ENCODE measurements around the gene FTHL17.

DNA sequence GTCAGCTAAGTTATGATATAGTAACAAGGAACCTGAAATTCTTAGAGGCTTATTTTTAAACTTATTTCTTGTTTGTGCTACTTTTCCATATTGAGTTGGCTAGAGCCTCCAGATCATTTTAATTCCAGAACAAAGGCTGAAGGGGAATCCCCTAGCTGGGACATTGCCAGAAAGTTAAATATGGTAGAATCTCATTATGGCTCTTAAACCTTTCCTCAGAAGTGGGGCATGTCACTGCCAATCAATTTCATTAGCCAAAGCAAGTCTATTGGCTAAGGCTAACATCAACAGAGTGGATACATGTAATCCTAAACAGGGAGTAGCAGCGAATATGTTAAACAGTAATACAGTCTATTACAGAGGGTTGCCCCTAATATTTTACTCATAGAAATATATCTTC lies 47.0 kb downstream of the FTHL17 start:
- TF ChIP-seq POLR2AphosphoS5 (IDR thresholded peaks at IDR 0.05), result no peak
- TF ChIP-seq, protein P1, sequence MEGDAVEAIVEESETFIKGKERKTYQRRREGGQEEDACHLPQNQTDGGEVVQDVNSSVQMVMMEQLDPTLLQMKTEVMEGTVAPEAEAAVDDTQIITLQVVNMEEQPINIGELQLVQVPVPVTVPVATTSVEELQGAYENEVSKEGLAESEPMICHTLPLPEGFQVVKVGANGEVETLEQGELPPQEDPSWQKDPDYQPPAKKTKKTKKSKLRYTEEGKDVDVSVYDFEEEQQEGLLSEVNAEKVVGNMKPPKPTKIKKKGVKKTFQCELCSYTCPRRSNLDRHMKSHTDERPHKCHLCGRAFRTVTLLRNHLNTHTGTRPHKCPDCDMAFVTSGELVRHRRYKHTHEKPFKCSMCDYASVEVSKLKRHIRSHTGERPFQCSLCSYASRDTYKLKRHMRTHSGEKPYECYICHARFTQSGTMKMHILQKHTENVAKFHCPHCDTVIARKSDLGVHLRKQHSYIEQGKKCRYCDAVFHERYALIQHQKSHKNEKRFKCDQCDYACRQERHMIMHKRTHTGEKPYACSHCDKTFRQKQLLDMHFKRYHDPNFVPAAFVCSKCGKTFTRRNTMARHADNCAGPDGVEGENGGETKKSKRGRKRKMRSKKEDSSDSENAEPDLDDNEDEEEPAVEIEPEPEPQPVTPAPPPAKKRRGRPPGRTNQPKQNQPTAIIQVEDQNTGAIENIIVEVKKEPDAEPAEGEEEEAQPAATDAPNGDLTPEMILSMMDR (IDR thresholded peaks at IDR 0.05), result no peak
